Suppressor macrophage (primary cell): ENCODE measurements around the gene PLSCR1.

ENCODE experiments used
- DNase-seq, 4 experiments: peaks; one replicate each; pipeline ENCODE4 v3.0.0-alpha.2; 2020 to 2022
- total RNA-seq, 17 experiments: gene quantifications; one replicate each; lab custom pipeline; 2026; ENCODE audit warnings: mixed read lengths in 6 of 17, inconsistent platforms in 3 of 17; lab: John Stamatoyannopoulos, UW

Gene PLSCR1, protein sequence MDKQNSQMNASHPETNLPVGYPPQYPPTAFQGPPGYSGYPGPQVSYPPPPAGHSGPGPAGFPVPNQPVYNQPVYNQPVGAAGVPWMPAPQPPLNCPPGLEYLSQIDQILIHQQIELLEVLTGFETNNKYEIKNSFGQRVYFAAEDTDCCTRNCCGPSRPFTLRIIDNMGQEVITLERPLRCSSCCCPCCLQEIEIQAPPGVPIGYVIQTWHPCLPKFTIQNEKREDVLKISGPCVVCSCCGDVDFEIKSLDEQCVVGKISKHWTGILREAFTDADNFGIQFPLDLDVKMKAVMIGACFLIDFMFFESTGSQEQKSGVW
- 24.5 to 377 (median 41.5) reads per million in 17 experiments for total RNA-seq

DNA sequence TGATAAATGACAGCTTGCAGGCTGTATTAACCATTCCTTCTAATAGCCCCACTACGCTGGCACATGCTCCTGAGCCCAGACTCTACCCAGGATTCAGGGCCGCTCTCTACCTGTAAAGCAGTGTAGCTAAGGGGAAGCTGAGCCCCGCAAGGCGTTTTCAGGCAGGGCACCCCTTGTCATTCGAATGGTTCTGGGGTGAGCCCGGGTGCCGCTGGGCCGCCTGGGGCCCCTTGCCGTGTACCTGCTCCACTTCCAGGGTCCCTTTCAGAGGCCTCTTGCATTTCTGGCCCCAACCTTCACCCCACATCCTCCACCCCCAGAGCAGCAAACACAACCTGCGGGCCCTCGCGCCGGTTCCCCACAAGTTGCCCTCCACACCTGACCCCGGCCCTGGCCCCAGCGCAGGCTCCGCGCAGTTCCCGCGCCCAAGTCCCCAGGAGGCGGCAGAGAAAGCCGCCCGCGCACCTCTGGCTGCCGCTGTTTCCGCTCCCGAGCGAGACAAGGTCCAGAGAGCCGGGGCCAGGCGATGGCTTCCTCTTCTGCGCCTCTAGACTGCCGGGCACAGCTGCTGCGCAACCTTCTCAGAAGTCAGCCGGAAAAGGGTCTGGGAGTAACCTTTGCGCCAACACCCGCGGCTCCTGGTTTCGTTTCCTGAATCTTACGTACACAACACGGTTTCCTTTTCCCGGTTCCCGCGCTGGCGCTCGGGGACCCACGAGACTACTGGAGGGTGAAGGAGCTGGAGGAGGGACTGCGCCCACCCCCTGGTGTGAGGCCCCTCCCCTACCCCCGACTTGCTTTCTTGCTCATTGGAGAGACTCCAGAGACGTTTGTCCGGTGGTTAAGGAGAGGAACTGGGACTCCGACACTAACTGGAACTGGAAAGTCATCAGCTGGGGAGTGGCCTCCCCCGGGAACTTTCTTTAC lies at the start of gene PLSCR1:
PLSCR1 (minus strand) TSS at position 606 of the 927 bp plus-strand sequence. CDS start 8,055 bp downstream, outside the sequence.
- peak; percentile 98 to 100 (median 99) for DNase-seq

DNA sequence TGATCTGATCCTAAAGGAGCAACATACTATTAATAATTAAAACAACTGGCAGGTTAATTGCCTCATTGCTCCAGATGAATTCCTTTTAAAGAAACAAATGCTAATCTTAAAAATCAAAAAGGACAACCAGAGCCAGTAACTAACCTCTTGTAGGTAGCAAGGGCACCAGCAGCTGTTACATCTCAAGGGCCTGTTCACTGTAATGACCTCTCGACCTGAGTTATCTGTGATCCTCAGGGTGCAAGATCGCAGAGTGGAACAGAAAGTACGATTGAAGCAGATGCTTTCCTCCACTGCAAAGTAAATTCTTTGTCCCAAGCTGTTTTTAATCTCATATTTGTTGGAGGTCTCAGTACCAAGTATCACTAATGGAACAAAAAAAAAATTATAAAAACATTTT lies 49.4 kb upstream of the PLSCR1 start:
- DNase-seq: no peak

DNA sequence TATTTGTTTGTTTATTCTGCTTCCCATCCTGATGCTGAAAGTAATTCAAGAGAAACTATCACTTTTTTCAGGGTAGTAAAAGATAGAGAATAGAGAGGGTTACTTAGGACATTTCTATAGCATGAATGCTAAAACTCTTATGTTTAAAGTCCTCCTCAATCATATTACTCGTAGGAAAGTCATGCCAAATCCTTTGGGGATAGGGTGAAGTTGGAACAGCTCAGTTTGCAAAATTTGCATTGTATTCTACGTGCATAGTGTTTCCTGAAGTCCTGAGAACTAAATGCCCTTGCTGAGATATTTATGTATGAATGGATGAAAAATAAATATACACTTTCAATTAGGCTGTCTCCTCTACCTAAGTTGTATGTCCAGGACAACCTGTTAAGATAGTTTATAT lies 46.1 kb upstream of the PLSCR1 start:
- no peak for DNase-seq

DNA sequence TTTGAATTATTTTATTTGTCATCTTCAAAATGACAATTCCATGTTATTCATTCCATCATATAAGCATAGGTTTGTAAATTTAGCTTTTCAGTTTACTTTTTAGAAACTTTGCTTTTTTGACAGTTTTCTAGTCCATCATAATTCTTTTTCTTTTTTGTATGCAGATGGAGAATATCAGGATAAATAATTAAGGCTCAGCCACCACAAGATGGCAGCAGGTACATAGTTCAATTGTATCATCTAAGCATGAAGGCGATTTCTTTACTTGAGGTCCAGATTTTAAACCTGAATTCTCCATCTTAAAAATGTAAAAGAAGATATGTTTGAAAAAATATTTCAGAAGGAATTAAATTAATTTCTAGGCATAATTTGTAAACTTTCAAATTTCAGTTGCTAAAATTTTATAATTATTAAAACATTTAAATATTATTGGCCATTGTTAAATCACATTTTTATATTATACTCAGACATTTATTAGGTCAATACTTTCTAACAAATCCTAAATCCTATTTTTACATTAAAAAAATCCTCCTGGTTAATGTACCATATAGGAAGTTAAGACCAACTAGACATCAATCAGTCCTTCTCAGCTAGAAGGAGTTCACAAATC lies 45.6 kb upstream of the PLSCR1 start:
- peak; percentile 26 to 61 (median 50) for DNase-seq

DNA sequence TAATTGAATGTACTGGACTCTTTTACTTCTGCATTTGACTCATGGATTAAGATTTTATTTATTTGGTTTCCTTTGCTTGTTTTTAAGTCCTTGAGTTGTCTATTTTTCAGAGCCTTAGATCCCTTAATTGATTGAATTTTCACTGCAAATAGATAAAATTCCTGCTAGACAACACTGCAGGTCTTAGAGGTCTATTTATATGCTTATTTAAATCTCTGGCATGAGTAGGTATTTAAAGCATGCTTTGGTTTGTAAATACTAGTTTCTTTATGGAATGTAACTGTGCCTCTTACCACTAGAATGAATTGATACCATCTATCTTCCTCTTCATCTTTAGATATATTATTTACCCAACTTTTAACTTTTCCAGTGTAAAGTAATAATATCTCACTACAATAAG lies 40.7 kb upstream of the PLSCR1 start:
- DNase-seq: no peak

DNA sequence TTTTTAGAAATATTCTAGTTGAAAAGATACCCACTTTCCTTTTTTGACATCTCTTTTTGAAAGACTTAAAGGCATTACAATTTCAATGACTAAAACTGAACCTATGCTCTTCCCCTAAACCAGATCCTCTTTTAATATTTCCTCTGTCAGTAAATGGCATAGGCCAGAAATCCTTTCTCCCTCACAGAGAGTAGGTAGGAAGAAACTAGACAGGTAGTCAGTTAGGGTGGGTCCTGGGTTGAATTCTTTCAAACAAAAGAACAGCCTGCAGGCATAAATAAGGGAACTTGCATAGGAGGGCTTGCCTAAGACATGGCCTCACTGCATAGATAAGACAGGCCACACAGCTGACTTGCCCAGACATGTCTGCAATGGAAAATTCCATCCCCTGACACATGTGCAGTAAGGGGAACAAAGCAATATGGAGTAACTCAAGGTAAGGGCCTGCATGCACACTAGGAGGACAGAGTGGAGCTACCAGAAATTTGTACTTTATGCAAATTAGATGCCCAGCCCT lies 37.6 kb upstream of the PLSCR1 start:
- DNase-seq: peak; percentile 20 to 50 (median 40)

DNA sequence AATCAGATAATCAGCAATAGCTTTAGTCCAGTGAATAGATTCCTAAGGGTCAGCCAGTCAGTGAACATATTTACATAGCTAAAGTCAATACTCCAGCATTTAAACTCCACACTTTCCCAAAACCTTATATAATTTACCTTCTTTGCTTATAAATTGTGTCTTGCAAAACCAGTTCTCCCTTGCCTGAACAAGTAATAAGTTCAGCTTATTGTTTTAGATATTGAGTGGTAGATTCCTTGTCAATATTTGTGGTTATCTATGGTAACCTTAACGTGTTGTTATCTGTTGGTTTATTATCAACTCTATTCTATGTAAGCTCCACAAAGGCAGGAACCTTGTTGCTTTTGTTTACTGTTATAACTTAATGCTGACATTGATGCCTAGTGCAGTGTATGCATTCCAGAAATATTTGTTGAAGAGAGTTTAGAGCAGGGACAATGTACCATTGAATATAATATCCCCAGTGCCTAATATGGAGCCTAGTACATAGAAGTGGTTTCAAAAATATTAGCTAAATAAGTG lies 36.7 kb upstream of the PLSCR1 start:
- DNase-seq: no peak

DNA sequence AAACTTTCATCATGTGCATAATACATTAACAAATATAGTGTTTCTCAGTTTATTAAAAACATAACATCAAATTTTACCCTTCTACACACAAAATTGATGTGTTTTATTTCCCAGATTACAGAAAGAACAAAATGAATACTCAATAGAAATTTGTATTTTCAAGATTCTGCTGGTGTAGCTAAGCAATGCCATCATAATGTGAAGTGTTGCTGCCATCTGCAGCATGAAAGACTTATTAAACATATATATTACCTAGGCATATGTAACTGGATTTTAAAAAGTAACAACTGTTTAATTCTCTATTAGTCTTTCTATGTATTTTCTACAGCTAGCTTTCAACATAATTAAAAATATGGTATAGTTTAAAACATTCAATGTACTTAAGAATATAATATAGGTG lies 33.3 kb upstream of the PLSCR1 start:
- DNase-seq: peak; percentile 61 to 79 (median 71)

DNA sequence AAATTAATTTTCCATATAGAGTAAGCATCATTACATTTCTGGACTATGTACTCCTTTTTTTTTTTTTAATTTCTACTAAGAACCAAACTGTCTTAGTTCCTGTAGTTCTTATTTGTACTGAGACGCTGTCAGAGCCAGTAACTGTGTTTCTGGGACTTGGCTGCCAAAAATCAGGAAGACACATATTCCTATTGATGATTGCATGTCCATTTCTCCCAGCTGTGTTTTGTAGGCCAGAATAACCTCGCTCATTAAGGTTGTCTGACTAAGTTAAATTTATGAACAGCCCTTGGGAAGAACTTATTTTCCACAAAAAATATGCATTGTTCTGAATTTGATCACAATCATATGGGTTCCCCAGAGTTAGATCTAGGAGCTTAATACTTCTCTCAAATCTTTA lies 31.2 kb upstream of the PLSCR1 start:
- no peak for DNase-seq

DNA sequence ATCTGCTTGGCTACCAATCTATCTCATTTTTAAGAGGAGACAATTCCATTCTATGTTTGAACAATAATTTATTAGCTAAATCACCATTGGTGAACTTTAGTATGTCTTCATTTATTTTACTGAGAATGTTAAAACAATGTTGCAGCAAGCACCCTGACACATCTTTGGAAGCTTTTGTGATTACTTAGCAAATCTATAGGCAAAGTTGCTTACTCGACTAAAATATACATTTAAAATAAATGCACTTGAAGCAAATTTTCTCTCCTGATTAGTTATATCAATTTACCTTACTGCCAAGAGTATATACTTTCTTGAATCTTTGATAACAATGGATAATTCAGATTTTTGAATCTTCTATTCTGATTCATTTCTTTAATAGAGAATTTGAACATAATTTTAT lies 29.8 kb upstream of the PLSCR1 start:
- DNase-seq: no peak

DNA sequence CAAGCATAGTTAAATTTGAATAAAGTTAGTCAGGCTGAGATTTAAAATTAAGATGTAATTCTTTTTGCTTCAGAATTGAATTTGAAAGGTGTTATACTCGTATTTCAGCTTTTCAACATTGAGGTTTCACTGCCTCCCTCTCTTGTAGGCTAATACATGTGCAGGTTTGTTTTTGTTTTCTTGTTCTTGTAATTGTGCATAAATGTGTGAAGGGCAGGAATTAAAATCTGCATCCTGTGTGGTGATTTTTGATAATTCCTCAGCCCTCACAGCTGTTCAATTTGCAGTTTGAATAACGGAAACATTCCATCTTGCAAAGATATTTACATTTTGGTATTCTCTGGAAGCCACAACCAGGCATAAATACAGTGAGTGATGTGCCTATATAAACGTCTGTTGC lies 24.9 kb upstream of the PLSCR1 start:
- no peak for DNase-seq

DNA sequence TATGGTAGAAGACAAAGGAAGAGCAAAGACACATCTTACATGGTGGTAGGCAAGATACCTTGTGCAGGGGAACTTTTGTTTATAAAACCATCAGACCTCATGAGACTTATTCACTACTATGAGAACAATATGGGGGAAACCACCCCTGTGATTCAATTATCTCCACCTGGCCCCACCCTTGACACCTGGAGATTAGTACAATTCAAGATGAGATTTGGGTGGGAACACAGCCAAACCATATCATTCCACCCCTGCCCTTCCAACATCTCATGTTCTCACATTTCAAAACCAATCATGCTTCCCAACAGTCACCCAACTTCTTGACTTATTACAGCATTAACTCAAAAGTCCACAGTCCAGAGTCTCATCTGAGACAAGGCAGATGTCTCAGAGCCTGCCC lies 21.7 kb upstream of the PLSCR1 start:
- DNase-seq: no peak

DNA sequence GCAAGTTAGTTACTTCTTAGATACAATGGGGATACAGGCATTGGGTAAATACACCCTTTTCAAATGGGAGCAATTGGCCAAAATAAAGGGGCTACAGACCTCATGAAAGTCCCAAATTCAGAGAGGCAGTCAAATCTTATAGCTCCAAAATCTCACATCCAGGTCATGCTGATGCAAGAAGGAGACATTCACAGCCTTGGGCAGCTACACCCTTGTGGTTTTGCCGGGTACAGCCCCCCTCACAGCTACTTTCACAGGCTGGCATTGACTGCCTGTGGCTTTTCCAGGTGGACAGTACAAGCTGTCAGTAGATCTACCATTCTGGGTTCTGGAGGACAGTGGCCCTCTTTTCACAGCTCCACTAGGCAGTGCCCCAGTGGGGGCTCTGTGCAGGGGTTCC lies 17.5 kb upstream of the PLSCR1 start:
- DNase-seq: no peak

DNA sequence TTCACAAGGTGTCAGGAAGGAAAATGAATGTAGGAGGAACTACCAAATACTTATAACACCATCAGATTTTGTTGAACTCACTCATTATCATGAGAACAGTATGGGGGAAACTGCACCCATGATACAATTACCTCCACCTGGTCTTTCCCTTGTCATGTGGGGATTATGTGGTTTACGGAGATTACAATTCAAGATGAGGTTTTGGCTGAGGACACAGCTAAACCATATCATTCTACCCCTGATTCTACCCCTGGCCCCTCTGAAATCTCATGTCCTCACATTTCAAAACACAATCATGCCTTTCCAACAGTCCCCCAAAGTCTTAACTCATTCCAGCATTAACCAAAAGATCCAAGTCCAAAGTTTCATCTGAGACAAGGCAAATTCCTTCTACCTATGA lies 17.1 kb upstream of the PLSCR1 start:
- no peak for DNase-seq

DNA sequence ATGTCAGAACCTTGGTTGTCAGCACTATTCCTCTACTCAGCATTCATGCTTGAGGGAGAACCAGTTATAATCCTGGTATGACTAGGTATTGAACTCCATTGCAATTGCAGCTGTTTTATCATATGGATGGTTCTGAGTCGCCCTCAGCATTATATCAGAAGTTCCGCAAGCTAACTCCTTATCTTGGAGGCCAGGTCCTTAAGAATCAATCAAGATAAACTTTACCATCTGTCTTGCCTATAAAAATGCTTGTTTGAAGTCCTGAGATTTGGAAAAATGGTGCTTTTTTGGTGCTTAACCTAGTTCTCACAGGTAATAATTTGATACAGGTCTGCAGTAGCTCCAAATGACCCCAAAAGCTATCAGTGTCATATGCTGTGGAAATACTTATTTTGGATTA lies 16.3 kb upstream of the PLSCR1 start:
- DNase-seq: no peak

DNA sequence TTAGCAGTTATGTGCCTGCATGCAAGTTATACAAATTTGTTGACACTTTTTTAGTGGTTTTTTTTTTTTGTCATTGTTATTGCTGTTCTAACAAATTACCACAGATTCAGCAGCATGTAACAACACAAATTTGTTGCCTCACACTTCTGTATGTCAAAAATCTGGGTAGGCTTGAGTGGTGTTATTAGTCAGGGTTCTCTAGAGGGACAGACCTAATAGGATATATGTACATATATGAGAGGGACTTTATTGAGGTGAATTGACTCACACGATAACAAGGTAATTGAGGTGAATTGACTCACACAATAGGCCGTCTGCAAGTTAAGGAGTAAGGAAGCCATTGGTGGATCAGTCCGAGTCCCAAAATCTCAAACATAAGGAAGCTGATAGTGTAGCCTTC lies 15.0 kb upstream of the PLSCR1 start:
- no peak for DNase-seq

DNA sequence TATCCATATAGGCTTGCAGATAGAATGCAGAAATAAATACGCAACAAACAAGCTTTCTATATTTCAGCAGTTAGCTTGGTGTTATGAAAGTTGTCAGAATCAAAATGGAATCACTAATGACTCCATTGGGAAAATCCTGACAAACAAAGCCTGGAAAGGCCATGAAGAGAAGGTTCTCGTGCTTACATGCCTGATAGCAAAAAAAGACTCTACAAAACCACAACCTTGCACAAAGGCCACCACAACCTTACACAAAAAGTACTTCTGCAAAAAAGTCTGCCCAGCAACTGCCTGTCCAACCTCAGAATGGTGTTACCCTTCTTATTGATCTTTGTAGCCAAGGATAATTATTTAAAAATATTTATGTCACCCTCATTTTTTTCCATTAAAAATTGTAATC lies 14.4 kb upstream of the PLSCR1 start:
- DNase-seq: peak; percentile 46 to 67 (median 55)

DNA sequence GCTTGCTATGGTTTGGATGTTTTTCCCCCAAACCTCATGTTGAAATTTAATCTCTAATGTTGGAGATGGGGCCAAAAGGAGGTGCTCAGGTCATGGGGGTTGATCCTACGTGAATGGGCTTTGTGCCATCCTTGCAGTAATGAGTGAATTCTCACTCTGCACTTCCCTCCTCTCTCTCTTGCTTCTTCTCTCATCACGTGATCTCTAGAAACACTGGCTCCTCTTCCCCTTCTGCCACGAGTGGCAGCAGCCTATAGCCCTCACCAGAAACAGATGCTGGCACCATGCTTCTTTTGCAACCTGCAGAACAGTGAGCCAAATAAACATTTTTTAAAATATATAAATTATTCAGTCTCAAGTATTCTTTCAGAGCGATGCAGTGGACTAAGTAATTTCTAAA lies 13.3 kb upstream of the PLSCR1 start:
- DNase-seq: peak; percentile 19 to 64 (median 60)

DNA sequence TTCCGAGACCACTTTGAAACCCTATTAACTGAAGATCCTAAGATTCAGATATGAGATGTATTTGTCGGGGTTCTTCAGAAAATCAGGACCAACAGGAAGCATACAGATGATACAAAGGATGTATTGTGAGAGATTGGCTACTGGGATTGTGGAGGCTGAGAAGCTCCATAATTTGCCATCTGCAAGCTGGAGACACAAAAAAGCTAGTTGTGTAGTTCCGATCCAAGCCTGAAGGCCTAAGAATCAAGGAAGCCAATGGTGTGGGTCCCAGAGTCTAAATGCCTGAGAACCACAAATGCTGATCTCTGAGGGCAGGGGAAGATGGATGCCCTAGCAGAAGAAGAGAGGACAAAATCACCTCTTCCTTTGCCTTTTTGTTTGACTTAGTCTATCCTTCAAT lies 10.9 kb upstream of the PLSCR1 start:
- no peak for DNase-seq

DNA sequence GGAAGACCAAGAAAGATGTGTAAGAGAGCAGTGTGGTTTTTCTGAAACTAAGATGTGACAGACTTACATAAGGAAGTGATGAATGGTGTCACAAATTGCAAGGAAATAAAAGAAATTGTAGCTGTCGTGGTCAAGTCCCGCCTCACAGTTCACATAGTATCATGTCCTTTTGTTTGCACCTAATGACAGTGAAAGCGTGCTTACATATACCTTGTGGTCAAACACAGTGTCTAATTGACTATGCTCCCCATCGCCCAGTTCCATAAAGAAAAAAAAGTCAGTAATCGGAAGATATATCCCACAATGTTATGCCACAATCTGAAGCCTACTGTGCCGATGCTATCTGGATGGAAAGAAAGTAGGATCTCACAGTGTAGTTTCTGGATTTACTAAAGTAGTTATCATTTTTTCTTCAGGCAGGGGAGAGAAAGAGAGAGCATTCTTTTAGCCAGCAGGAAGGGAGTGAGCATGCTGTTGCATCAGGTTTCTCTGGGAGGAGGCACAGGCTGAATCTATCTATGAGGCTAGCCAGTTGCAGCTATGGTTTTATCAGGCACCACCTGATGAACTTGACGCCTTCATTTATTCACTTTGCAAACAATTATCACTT lies 9.8 kb upstream of the PLSCR1 start:
- no peak for DNase-seq

DNA sequence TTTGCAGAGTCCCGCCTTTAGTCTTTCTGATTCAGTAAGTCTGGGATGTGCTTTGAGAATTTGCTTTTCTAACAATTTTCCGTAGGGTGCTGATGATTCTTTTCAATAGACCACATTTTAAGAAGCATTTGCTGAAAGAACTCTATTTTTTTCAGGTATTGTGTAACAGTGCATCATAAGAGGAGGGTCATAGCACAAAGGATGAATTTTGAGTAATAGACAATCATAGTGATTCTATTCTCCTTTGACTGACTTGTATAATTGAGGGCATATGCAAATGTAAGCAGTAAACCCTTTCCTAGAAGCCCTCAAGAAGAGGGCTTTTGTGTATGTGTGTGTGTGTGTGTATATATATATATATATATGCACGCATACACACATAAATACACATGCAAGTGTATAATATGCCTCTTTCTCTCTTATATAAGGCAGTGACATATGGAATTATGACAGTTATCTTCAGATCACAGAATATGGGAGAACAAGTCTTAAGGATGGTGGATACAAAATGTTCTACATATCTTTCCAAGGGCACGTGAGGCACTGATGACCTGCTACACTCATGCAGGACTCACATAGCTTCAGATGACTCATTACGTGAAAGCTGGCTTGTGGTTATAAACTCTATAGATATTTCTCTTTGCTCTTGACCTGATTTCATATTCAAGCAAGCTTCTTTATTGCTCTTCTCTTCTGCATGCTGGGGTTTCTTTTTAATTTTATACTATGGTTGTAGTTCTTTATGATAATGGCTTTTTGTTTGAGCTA lies 6.5 kb upstream of the PLSCR1 start:
- DNase-seq: peak; percentile 40 to 75 (median 55)
